HepG2 (cell line): Measurements from ENCODE around the gene FEM1C.

Experiments
- EZH2 ChIP-seq: conservative IDR thresholded peaks from 2 replicates; pipeline ENCODE4 v1.6.1; 2012; ENCODE audit warnings: mild to moderate bottlenecking, low read depth, low read length, moderate library complexity
- FOSL2 ChIP-seq: sonication (generic); formaldehyde crosslinking; IDR thresholded peaks from 2 replicates; pipeline ENCODE4 v1.4.0; 2020; ENCODE audit warnings: missing genetic modification reagents
- HNRNPH1 ChIP-seq: fragments of 200-400 bp; formaldehyde crosslinking; optimal IDR thresholded peaks from 2 replicates; pipeline ENCODE3; 2017; ENCODE audit warnings: mild to moderate bottlenecking, low read depth, low read length
- KDM1A ChIP-seq: IDR thresholded peaks from 2 replicates; pipeline ENCODE4 v1.6.1; 2016; ENCODE audit warnings: missing compliant biosample characterization
- MAFG ChIP-seq: sonication (generic); formaldehyde crosslinking; IDR thresholded peaks from 2 replicates; pipeline ENCODE4 v1.5.1; 2020; ENCODE audit warnings: mild to moderate bottlenecking, missing genetic modification reagents
- NBN ChIP-seq: fragments of 450-650 bp; conservative IDR thresholded peaks from 2 replicates; pipeline ENCODE4 v1.6.1; 2017
- RNF2 ChIP-seq: fragments of 450-650 bp; conservative IDR thresholded peaks from 2 replicates; pipeline ENCODE4 v1.6.1; 2016; ENCODE audit warnings: low read depth
- RXRA ChIP-seq: sonication (generic); formaldehyde crosslinking; IDR thresholded peaks from 2 replicates; pipeline ENCODE4 v1.5.1; 2020; ENCODE audit warnings: missing genetic modification reagents
- TCF7L2 ChIP-seq: IDR thresholded peaks from 2 replicates; pipeline ENCODE4 v1.6.1; 2011; ENCODE audit warnings: mild to moderate bottlenecking, low read depth, low read length, moderate library complexity
- ZNF260 ChIP-seq: sonication (generic); formaldehyde crosslinking; IDR thresholded peaks from 2 replicates; pipeline ENCODE4 v1.4.0; 2020; ENCODE audit warnings: missing genetic modification reagents, low read depth, mild to moderate bottlenecking, borderline replicate concordance
- TF ChIP-seq, protein P1 (sequence below): sonication (generic); formaldehyde crosslinking; IDR thresholded peaks from 2 replicates; pipeline ENCODE4 v1.4.0; 2020; ENCODE audit warnings: missing genetic modification reagents, borderline replicate concordance

DNA sequence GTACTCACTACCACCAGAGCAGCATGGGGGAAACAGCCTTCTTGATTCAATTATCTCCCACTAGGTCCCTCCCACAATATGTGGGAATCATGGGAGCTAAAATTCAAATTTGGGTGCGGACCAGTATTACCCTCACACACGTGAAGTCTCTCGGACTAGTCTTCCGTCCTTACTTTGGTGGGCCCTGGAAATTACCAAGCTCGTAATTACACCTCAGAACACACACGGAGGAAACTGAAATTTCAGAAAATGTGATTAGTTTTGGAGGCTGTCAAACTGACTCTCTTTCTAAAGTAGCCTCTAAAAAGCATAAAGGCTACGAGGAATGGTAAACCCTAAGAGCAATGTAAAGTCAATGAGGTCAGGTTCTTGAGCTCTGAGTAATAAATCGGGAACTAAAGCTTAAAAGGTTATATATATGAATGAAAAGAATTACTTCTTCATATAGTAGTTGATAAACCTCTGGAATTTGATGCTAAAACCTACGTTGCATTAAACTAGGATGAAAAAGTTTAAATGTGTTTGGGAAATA is 842 bp upstream of the FEM1C start:
- TF ChIP-seq, protein P1, sequence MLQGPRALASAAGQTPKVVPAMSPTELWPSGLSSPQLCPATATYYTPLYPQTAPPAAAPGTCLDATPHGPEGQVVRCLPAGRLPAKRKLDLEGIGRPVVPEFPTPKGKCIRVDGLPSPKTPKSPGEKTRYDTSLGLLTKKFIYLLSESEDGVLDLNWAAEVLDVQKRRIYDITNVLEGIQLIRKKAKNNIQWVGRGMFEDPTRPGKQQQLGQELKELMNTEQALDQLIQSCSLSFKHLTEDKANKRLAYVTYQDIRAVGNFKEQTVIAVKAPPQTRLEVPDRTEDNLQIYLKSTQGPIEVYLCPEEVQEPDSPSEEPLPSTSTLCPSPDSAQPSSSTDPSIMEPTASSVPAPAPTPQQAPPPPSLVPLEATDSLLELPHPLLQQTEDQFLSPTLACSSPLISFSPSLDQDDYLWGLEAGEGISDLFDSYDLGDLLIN (CRISPR knock-in tag): no peak
- TF ChIP-seq ZNF260 (CRISPR knock-in tag): no peak
- no peak for TF ChIP-seq RNF2
- no peak for TF ChIP-seq HNRNPH1
- TF ChIP-seq KDM1A (CRISPR knock-in tag): no peak
- TF ChIP-seq EZH2: no peak
- TF ChIP-seq MAFG (CRISPR knock-in tag): no peak
- no peak for TF ChIP-seq TCF7L2
- TF ChIP-seq FOSL2 (CRISPR knock-in tag): no peak
- TF ChIP-seq NBN: no peak
- no peak for TF ChIP-seq RXRA (CRISPR knock-in tag)
